ENCODE data around the gene AOC3. TPM values are rescaled to one million over a fixed set of nuclear protein-coding genes. Genes with fewer than 3 reads are reported as not detected.

Gene AOC3
- total RNA-seq, 4 donors from 2014 or later: 2.2 to 7.2 (median 4.2) TPM

GRCh38 chr17:42832934-42833766, 17.8 kb upstream of the AOC3 start, which contains the start of gene PSME3:
Gene PSME3 (plus strand): TSS chr17:42833397. CDS start chr17:42833632, 235 bp downstream.
- ATAC-seq: peak; percentile 95 to 97
- Histone ChIP-seq H3K36me3 (peaks cover 0 to 34% of the 10 kb centered on the region in 2 donors), H3K9me3 (no peaks in the 10 kb centered on the region), H3K27ac (peak within 1 kb of the TSS; percentile 80 to 94 (median 89)), H3K4me1 (peaks cover 18 to 27% of the 10 kb centered on the region in 2 donors), H3K27me3 (no peaks in the 10 kb centered on the region), H3K4me3 (peak within 1 kb of the TSS; percentile 77 to 97 (median 96))
- intact Hi-C loops (cut with DNase I; ENCODE audit: low total_unique reads): loop anchor here (5.0 to 10.0 kb wide), 2 partner anchors 164 to 562 kb away; partner anchors contain the start of genes ARL4D and RPL27
- peak; percentile 79 to 83 for DNase-seq
- in situ Hi-C loops (cut with MboI; ENCODE audit: low sequenced_read_pairs in 4 of 4): no loop called here
- peak in 1 of 5 experiments; percentile 34 for TF ChIP-seq CTCF (IDR thresholded peaks at IDR 0.05 in 4 of 5, conservative IDR thresholded peaks at IDR 0.05 in 1 of 5)
- peak; percentile 96 to 98 for TF ChIP-seq POLR2A (IDR thresholded peaks at IDR 0.05)

- H3K27ac ChIP-seq: peak overlapping the region; percentile 80 to 94 (median 89)
- DNase-seq (no peak), ATAC-seq (peak; percentile 4 to 11)
- H3K4me3 ChIP-seq: peak overlapping the region; percentile 77 to 97 (median 96)
- peaks cover 18 to 27% of the 10 kb centered on the region in 2 donors for H3K4me1 ChIP-seq
- no peaks in the 10 kb centered on the region for H3K27me3 ChIP-seq
- H3K9me3 ChIP-seq: no peaks in the 10 kb centered on the region
- in situ Hi-C loops (cut with MboI; ENCODE audit: low sequenced_read_pairs in 4 of 4): no loop called here
- intact Hi-C loops (cut with DNase I; ENCODE audit: low total_unique reads): loop anchor here (5.0 to 10.0 kb wide), 2 partner anchors 163 to 561 kb away; partner anchors contain the start of genes ARL4D and RPL27
- no peak for TF ChIP-seq POLR2A (IDR thresholded peaks at IDR 0.05)
- no peak for TF ChIP-seq CTCF (IDR thresholded peaks at IDR 0.05 in 4 of 5, conservative IDR thresholded peaks at IDR 0.05 in 1 of 5)
- H3K36me3 ChIP-seq: peaks cover 0 to 42% of the 10 kb centered on the region in 2 donors
These were observed 17.1 kb upstream of the AOC3 start for GRCh38 chr17:42833767-42834422.

GRCh38 chr17:42835732-42836131, 15.3 kb upstream of the AOC3 start:
- H3K4me1 ChIP-seq: peaks cover 18 to 27% of the 10 kb centered on the region in 2 donors
- H3K9me3 ChIP-seq: no peaks in the 10 kb centered on the region
- ATAC-seq: no peak
- TF ChIP-seq POLR2A (IDR thresholded peaks at IDR 0.05): no peak
- no peak for TF ChIP-seq CTCF (IDR thresholded peaks at IDR 0.05 in 4 of 5, conservative IDR thresholded peaks at IDR 0.05 in 1 of 5)
- peaks cover 0 to 60% of the 10 kb centered on the region in 2 donors for H3K36me3 ChIP-seq
- no peaks in the 10 kb centered on the region for H3K27me3 ChIP-seq
- intact Hi-C loops (cut with DNase I; ENCODE audit: low total_unique reads): loop anchor here (10.0 kb wide), 1 partner anchor 559 kb away; the partner anchor contains the start of gene ARL4D
- no peak overlapping the region for H3K27ac ChIP-seq
- in situ Hi-C loops (cut with MboI; ENCODE audit: low sequenced_read_pairs in 4 of 4): no loop called here
- no peak overlapping the region for H3K4me3 ChIP-seq
- no peak for DNase-seq

GRCh38 chr17:42841975-42842685, 8.9 kb upstream of the AOC3 start:
- no peaks in the 10 kb centered on the region for H3K9me3 ChIP-seq
- no peak for ATAC-seq
- in situ Hi-C loops (cut with MboI; ENCODE audit: low sequenced_read_pairs in 4 of 4) (loop anchor here (5.0 to 10.0 kb wide), 3 partner anchors 83 to 95 kb away; no protein-coding TSS in a partner anchor), intact Hi-C loops (cut with DNase I; ENCODE audit: low total_unique reads) (loop anchor here (2.0 kb wide), 1 partner anchor 87 kb away; no protein-coding TSS in a partner anchor)
- peaks cover 0 to 82% of the 10 kb centered on the region in 2 donors for H3K36me3 ChIP-seq
- H3K4me3 ChIP-seq: no peak overlapping the region
- TF ChIP-seq CTCF (IDR thresholded peaks at IDR 0.05 in 4 of 5, conservative IDR thresholded peaks at IDR 0.05 in 1 of 5) (no peak), POLR2A (IDR thresholded peaks at IDR 0.05) (no peak)
- no peaks in the 10 kb centered on the region for H3K27me3 ChIP-seq
- DNase-seq: no peak
- no peaks in the 10 kb centered on the region for H3K4me1 ChIP-seq
- no peak overlapping the region for H3K27ac ChIP-seq
